GM21723 (cell line): ENCODE measurements around the gene PITHD1.
"Not testable (repeated sequence)": the region's sequence is repeated elsewhere in the genome, so short reads cannot be mapped to it uniquely, and the experiment has no call there.

ENCODE experiments used
- ATAC-seq: cut with Tn5 transposase; IDR thresholded peaks from one replicate; pipeline ENCODE4 v1.9.1; 2021; ENCODE audit warnings: mild to moderate bottlenecking, moderate library complexity; ENCODE audit not compliant: unreplicated experiment

PITHD1 gene

GRCh38 chr1:23772854-23773242 is 5.4 kb upstream of the PITHD1 start:
- no peak for ATAC-seq

- no peak for ATAC-seq
Measured at GRCh38 chr1:23774174-23774880, 3.9 kb upstream of the PITHD1 start.

GRCh38 chr1:23776217-23776616 is 2.0 kb upstream of the PITHD1 start:
- no peak for ATAC-seq

GRCh38 chr1:23779826-23780371 is 1.7 kb downstream of the PITHD1 start:
- no peak for ATAC-seq

- ATAC-seq: not testable (repeated sequence)
Measured at GRCh38 chr1:23783141-23783540, 4.9 kb downstream of the PITHD1 start.

- ATAC-seq: no peak
Measured at GRCh38 chr1:23784846-23785245, 6.6 kb downstream of the PITHD1 start.

GRCh38 chr1:23787701-23788100 is 9.5 kb downstream of the PITHD1 start:
- ATAC-seq: no peak

GRCh38 chr1:23788695-23789094 is 10.5 kb downstream of the PITHD1 start:
- no peak for ATAC-seq

- peak; percentile 69 for ATAC-seq
Measured at GRCh38 chr1:23790696-23791515, 12.7 kb downstream of the PITHD1 start, which contains the start of gene LYPLA2. TSS of gene LYPLA2 (plus strand) at chr1:23791145. CDS start at chr1:23792683, 1,538 bp downstream.

- ATAC-seq: no peak
Measured at GRCh38 chr1:23791516-23792047, 13.4 kb downstream of the PITHD1 start.

- ATAC-seq: no peak
Measured at GRCh38 chr1:23792151-23792945, 14.1 kb downstream of the PITHD1 start.

- no peak for ATAC-seq
Measured at GRCh38 chr1:23793018-23793781, 15.0 kb downstream of the PITHD1 start.

GRCh38 chr1:23793861-23794731 is 15.9 kb downstream of the PITHD1 start:
- no peak for ATAC-seq

- not testable (repeated sequence) for ATAC-seq
Measured at GRCh38 chr1:23794732-23795182, 16.5 kb downstream of the PITHD1 start.

GRCh38 chr1:23795676-23796465 is 17.7 kb downstream of the PITHD1 start:
- ATAC-seq: no peak

- no peak for ATAC-seq
Measured at GRCh38 chr1:23796466-23797271, 18.5 kb downstream of the PITHD1 start.
